Amniotic epithelial cell (primary cell): ENCODE results near the gene ZNF836.
"Not testable (repeated sequence)": the region's sequence is repeated elsewhere in the genome, so short reads cannot be mapped to it uniquely, and the experiment has no call there.

ENCODE experiments used
- DNase-seq: peaks from one replicate; pipeline ENCODE4 v3.0.0-alpha.2; 2010; ENCODE audit warnings: low read depth

ZNF836 gene

DNA sequence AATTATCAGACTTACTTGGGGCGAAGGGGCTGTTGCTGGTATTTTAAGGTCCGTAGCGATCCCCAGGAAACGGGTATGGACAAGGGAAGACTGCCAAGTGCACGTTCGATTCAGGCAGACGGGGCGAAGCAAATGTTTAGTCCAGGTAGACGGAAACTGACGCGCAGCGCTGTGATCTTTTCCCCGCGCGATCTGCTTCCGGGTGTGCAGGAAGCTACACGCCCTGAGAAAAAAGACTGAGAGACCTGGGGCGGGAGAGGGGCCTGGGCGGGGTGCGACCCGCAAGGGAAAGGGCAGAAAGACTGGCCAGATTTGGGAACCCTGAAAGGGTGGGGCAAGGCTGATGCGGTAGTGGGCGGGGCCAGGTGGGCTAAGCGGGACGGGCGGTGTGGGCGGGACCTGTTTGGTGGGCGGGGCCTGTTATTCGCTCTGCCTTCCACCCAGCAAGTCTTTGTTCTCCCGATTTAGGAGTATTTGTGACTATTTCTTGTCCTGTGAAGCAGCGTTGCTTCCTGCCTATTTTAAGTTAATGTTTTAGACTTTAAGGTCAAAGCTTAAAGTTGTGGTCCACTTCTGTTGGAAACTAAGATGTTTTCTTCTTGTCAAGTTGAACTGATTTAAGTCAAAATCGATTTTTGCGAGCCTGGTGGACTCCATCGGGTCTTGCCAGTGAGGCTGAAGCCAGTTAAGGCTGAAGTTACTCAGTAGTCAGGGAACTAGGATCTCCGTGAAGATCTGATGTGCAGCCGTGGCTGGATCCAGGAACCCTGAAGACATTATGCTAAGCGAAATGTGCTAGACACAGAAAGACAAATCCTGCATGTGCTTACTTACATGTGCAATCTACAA, at the start of gene ZNF836:
TSS of gene ZNF836 (minus strand) at position 301 of the 849 bp plus-strand sequence. CDS start 3,549 bp downstream, outside the sequence.
- DNase-seq = peak; percentile 57

DNA sequence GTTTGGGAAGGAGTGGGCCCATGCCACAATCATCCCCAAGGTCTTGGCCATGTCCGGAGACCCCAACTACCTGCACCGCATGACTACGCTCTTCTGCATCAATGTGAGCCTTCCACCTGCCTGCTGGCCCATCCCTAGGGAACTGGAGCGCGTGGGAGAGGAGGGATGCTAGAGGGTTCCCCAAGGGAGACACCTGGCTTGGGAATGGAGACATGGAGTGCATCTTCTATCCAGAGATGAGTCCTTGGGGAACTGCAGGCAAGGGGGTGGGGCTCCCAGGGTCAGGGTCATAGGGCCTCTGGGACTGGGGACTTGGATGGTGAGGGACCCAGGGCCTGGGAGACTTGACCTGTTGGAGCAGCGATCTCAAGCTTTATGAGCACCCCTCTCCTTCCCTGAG, 49.6 kb upstream of the ZNF836 start:
- no peak for DNase-seq

DNA sequence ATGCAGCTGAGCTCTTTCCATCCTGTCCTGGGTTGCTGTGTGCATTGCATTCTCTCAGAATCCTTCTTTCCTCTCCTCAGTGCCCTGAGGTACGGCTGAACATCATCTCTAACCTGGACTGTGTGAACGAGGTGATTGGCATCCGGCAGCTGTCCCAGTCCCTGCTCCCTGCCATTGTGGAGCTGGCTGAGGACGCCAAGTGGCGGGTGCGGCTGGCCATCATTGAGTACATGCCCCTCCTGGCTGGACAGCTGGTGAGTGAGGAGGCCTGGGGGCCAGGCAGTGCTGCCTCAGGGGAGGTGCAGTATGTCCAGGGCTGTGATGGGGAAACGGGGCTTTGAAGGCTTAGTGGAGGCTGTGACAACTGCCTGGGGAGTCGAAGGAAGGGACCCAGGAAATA, 48.2 kb upstream of the ZNF836 start:
- no peak for DNase-seq

DNA sequence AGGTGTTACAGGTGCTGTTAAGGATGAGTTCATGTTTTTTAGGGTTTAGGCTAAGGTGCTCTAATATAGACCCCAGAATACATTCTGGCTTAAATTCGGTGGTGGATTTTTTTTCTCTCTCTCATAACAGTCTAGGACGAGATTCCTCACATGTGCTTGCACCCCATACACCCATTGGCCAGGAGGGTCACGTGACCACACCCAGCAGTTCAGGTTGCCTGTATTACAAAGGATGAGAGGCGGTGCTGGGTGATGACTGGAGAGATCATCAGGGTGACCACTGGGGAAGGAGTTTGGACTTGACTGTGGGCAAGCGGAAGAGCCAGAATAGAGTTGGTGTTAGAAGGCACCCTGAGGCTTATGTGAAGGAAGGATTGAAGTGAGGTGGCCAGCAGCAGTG, 46.2 kb upstream of the ZNF836 start:
- no peak for DNase-seq

DNA sequence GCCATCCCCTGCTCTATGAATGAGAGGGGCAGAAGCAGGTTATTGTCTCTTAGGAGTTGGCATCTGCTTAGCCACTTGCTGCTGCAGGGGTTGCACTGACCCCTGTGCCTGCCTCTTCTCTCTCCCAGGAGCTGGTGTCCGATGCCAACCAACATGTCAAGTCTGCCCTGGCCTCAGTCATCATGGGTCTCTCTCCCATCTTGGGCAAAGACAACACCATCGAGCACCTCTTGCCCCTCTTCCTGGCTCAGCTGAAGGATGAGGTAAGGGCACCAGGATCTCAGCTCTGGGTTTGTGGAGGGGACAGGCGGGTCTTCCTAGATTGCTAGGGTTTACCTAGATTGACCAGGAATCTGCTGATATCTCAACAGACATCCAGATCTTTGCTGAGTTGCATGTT, 45.0 kb upstream of the ZNF836 start:
- DNase-seq = no peak

DNA sequence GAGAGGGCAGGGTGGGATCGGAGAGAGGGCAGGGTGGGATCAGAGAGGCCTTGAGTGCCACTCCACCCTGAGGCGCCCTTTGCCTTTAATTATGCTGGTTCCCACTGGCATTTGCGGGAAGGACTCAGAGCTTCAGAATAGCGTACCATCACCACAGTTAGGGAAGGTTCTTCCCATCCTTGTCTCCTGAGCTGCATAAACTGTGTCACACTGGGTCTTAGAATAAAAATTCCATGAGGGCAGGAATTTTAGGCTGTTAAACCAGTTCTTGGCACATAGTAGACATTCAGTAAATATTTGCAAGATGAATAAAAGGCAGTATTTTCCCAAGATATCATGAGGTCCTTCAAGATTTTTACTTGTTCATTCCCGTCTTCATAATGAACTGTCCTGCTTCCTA, 42.8 kb upstream of the ZNF836 start:
- no peak for DNase-seq

DNA sequence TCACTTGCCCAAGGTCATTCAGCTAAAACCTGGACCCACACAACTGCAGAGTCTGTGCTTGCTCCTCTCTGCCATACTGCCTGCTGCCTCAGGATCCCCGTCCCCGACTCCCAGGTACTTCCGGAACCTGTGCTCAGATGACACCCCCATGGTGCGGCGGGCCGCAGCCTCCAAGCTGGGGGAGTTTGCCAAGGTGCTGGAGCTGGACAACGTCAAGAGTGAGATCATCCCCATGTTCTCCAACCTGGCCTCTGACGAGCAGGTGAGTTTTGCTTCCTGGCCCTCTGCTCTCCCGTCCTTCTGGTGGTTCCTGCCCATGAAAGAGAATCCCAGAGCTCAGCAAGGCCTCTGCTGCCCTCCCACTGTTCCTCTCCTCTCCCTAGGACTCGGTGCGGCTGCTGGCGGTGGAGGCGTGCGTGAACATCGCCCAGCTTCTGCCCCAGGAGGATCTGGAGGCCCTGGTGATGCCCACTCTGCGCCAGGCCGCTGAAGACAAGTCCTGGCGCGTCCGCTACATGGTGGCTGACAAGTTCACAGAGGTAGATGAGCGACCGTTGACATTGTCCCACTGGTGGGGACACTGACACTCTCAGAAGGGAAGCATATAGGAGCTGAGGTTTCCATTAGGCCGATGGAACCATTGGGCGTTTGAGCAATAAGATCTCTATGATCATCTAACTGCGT, 41.3 kb upstream of the ZNF836 start:
- no peak for DNase-seq

DNA sequence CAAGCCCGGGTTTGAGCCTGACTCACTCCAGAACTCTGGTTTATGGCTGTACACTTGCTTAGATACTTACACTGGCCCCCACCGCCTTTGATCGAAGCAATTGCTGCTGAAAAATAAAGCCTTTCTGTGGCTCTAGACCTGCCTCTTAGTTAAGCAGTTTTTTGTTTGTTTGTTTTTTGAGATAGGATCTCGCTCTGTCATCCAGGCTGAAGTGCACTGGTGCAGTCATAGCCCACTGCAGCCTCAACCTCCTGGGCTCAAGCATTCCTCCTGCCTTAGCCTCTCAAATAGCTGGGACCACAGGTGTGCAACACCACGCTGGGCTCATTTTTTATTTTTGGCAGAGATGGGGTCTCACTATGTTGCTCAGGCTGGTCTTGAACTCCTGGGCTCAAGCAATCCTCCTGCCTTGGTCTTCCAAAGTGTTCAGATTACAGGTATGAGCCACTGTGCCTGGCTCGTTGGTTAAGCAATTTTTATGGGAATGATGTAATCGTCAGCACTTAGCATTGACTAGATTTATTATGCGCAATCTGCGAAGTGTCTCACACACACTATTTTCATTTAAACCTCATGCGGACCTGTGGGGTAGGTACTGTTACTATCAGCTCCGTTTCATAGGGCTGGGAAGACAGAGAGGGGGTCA, 40.6 kb upstream of the ZNF836 start:
- peak; percentile 26 for DNase-seq

DNA sequence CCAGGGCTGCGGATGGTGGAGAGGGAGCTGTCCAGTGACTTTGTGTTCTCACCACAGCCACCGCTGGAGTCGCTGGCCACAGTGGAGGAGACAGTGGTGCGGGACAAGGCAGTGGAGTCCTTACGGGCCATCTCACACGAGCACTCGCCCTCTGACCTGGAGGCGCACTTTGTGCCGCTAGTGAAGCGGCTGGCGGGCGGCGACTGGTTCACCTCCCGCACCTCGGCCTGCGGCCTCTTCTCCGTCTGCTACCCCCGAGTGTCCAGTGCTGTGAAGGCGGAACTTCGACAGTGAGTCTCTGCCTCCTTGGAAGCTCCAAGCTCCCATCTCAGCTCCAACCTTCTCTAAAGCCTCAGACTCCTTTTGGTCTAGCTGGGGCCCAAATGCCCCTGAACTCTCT, 39.8 kb upstream of the ZNF836 start:
- DNase-seq = no peak

DNA sequence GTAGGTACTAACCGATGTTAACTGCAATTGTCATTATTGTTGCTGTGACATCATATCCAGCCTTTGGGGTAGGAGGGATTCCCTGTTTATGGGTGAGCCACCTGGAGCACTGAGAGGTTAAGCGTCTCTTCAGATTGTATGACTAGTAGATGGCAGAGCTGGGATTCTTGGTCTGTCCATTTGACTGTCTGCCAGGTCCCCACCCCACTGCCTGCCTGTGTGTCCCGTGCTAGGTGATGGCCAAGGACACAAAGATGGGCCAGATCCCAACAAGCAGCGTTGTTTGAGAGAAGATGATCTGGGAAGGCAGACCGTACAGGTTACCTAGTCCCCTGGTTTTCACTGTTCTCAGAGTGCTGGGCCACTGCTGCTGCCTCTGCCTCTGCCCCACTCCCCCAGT, 35.1 kb upstream of the ZNF836 start:
- DNase-seq = no peak

DNA sequence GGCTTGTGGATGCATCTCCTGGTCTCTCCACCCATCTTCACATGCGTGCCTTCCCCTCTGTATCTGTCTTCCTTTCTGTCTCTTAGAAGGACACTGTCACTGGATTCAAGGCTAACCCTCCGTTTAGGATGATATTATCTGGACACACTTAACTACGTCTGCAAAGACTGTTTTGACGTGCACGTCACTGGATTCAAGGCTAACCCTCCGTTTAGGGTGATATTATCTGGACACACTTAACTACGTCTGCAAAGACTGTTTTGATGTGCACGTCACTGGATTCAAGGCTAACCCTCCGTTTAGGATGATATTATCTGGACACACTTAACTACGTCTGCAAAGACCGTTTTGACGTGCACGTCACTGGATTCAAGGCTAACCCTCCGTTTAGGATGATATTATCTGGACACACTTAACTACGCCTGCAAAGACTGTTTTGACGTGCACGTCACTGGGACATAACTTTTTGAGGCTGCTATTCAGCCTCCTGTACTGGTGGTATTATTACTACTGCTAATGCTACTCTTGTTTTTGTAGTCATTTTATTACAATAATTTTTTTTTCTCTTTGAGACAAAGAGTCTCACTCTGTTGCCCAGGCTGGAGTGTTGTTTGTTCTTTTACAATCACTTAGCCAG, 29.5 kb upstream of the ZNF836 start:
- DNase-seq = not testable (repeated sequence)

DNA sequence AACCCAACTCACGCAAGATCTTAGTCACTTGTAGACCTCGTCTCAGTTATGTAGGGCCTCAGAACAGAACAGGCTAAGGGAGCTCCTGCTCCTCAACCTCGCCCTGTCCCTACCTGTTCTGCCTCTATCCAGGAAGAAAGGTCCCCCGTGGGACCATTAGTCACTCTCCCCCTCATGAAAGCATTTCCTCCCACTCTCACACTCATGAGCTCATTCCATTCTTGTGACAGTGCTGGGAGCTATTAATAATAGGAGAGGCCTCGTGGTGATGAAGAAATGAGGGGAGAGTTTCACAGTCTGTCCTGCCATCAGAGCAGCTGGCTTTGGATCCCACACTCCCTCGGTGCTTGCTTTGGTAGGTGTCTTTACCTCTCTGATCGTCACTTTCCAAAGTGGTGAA, 28.6 kb upstream of the ZNF836 start:
- DNase-seq = peak; percentile 85

DNA sequence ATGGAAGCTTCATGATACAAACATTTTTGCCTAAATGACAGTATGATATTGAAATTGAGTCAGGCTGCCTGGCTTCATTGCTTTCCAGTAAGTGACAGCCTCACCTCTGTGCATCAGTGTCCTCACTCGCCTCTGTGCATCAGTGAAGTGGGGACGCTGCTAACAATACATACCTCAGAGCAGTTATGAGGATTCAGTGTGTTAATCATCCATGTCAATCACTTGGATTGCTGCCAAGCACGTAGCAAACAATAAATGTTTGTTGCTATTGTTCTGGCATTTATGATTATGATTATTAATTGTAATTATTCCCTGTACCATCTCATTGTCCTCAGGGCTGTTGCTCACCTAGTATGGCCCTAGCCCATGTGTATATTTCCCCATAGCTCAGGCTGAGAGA, 27.3 kb upstream of the ZNF836 start:
- DNase-seq = no peak

DNA sequence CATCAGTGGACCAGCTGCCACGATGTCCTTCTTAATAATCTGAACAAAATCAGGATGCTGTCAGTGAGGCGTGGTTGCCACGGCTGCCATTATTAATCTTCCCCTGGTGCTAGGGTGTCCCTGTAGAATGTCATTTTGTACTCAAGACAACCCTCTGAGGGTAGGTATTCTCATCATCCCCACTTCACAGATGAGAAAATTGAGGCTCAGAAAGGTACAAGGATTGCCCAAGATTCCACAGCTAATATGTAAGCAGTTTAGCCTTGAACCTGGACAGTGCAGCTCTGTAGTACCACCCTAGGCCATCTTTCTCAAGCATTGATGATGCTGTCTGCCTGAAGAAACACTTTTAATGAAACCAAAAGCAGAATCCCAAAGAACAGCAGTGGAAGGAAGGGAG, 26.5 kb upstream of the ZNF836 start:
- no peak for DNase-seq

DNA sequence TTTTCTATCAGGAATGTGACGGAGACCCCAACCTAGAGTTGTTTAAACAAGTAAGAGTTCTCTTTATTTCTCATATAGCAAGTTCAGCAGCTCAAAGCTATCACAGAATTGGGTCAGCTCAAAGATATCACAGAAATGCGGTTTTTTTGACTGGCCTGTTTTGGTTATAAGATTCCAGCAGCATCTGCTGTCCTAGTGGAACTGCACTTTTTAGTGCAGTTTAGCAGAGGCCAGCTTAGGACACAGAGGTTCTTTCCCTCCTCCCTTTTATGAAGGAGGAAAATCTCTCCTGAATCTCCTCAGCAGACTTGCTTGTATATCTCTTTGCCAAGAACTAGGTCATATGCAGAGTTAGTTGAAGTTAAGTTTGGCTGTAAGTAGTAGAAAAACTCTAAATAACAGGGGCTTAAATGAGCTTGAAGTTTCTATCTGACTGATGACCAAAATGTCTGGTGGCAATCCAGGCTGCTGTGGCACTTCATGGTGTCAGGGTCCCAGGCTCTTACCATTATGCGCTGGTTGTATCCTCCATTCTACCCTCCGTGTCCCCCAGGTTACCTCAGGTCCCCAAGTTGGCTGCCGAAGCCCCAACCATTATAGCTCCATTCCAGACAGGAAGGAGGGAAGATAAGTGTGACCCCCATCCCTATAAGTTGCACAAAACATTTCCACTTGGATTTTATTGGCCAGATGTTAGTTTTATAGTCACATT, 25.0 kb upstream of the ZNF836 start:
- DNase-seq = no peak

DNA sequence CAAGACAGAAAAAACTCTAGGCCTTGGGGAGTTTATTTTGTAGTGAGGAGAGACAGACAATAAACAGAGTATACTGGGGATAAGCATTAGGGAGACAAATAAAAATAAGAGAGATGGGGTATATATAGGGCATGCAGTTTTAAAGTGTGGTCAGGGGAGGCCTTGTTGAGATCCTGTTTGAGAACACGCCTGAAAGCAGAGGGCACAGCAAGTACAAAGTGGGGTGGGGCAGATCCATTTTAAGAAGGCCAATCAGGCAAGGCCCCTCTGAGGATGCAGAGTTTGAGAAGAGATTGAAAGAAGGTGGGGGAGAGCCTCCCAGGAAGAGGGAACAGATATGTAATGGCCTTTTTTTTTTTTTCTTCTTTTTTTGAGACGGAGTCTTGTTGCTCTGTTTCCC, 20.5 kb upstream of the ZNF836 start:
- DNase-seq = no peak

DNA sequence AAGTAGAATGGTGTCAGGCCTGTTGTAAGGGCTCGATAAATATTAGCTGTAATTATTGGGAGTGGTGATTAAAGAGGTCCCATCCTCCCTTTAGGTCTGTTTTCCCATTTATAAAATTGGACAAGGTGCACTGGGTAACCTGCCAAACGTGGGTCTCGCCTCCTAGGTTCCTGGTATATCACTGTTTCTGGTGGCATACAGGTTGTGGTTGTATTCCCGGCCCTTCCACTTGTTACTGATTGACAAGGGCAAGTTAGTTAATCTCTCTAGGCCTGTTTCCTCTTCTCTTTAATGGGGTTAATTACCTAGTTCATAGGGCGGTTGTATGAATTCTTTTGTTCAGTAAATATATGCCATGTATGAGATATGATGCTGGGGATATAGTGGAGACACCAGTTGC, 20.0 kb upstream of the ZNF836 start:
- no peak for DNase-seq

DNA sequence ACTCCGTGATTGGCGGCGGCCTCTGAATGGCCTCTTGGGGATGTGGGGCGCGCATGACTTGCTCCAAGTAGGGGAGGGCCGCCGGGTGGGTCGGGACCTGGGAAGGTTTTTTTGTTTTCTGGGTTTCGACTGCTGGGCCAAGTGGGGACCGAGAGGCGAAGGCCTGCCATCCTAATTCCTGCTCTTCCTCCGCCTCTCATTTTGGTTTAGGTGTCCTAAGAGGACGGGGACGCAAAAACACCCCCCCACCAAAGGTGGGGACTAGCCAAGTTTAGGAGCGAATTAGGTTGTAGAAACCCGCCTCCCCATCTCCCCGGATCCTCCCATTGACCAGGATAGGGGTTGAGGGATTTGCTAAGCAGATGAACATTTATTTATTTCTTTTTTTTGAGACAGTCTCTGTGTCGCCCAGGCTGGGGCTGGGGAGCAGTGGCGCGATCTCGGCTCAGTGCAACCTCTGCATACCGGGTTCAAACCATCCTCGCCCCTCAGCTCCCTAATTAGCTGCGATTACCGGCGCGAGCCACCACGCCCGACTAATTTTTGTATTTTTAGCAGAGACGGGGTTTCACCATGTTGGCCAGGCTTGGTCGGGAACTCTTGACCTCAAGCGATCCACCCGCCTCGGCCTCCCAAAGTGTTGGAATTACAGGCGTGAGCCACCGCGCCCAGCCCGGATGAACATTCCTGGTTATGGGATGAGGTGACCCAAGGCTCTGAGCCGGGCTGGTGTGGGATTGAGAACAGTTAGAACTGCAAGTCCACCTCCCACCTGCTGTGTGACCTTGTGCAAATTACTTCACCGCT, 19.3 kb upstream of the ZNF836 start:
- DNase-seq = peak; percentile 18

DNA sequence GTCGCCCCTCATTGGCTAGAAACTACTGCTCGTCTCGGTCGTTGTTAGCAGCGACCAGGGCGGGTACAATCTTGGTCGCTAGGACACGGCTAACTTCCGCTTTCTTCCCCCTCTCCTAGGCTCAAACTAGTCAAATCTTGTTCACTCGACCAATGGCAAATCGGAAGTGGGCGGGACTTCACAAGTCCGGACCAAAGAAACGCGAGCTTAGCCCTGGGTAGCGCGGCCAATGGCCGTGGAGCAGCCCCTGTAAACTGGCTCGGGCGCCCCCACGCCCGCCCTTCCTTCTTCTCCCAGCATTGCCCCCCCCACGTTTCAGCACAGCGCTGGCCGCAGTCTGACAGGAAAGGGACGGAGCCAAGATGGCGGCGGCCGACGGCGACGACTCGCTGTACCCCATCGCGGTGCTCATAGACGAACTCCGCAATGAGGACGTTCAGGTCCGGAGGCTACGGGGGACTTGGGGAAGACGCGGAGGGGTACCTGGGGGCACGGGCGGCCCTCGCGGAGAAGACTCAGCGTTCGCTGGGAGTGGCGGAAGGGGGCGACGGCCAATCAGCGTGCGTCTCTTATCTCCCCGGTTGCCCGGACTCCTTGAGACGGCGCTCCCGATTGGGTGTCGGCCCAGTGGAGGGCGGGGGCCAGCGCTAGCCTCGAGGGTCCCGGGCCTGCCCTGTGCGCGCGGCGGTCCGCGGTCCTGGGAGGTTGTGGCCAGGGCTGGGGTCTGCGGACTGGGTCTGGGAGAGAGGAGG, 18.5 kb upstream of the ZNF836 start, which contains the start of gene PPP2R1A:
TSS of gene PPP2R1A (plus strand) at position 318 of the 752 bp plus-strand sequence. CDS start at position 363, 45 bp downstream.
- DNase-seq = peak; percentile 100
